GM11168 (cell line): ENCODE measurements around the gene AGPAT3.

Experiments
- in situ Hi-C: fragments of 300-500 bp; cut with MboI; formaldehyde crosslinking; loops from one replicate; pipeline ENCODE4 v1.12.0; 2022; ENCODE audit warnings: low sequenced_read_pairs; ENCODE audit not compliant: unreplicated experiment

AGPAT3 gene

GRCh38 chr21:43918385-43918947, 53.4 kb downstream of the AGPAT3 start:
- in situ Hi-C loops = no loop called here

GRCh38 chr21:43919283-43919682, 54.3 kb downstream of the AGPAT3 start:
- in situ Hi-C loops = no loop called here

- in situ Hi-C loops = no loop called here
Measured at GRCh38 chr21:43919871-43920801, 55.1 kb downstream of the AGPAT3 start.

GRCh38 chr21:43921571-43921978, 56.6 kb downstream of the AGPAT3 start:
- in situ Hi-C loops = no loop called here

GRCh38 chr21:43921979-43922945, 57.2 kb downstream of the AGPAT3 start:
- in situ Hi-C loops = no loop called here

- in situ Hi-C loops = no loop called here
Measured at GRCh38 chr21:43922949-43923348, 57.9 kb downstream of the AGPAT3 start.

GRCh38 chr21:43923391-43923790, 58.4 kb downstream of the AGPAT3 start:
- in situ Hi-C loops = no loop called here

GRCh38 chr21:43924421-43925095, 59.5 kb downstream of the AGPAT3 start:
- in situ Hi-C loops = no loop called here

- in situ Hi-C loops = no loop called here
Measured at GRCh38 chr21:43925096-43925481, 60.1 kb downstream of the AGPAT3 start.

- in situ Hi-C loops = no loop called here
Measured at GRCh38 chr21:43925609-43926008, 60.6 kb downstream of the AGPAT3 start.

GRCh38 chr21:43926196-43926595, 61.2 kb downstream of the AGPAT3 start:
- in situ Hi-C loops = no loop called here

- in situ Hi-C loops = no loop called here
Measured at GRCh38 chr21:43927591-43928221, 62.7 kb downstream of the AGPAT3 start.

GRCh38 chr21:43928222-43929125, 63.5 kb downstream of the AGPAT3 start:
- in situ Hi-C loops = no loop called here

GRCh38 chr21:43929217-43929971, 64.4 kb downstream of the AGPAT3 start:
- in situ Hi-C loops = no loop called here

- in situ Hi-C loops = no loop called here
Measured at GRCh38 chr21:43930074-43930847, 65.2 kb downstream of the AGPAT3 start.

GRCh38 chr21:43930848-43931375, 65.9 kb downstream of the AGPAT3 start:
- in situ Hi-C loops = no loop called here

- in situ Hi-C loops = no loop called here
Measured at GRCh38 chr21:43931489-43931888, 66.5 kb downstream of the AGPAT3 start.
